GM12878 (cell line): ENCODE results near the gene AP1M1. TPM values are rescaled to one million over a fixed set of nuclear protein-coding genes. Genes with fewer than 3 reads are reported as not detected.

Source experiments
- ATAC-seq: fragments of 200-7000 bp; cut with Tn5 transposase; 3 replicates; pipeline ENCODE4 v1.9.1; 2020; ENCODE audit warnings: mild to moderate bottlenecking, moderate library complexity
- BruUV-seq: library from RNA; stranded (reverse); fragments of 400-500 nt; replicated peaks from 2 replicates; lab custom pipeline; 2021; lab: Mats Ljungman, UMichigan
- CTCF ChIA-PET: fragments of 300-600 bp; sonication (Branson Sonifier 250); formaldehyde crosslinking; extraction: SDS; loops from one replicate; lab custom pipeline; 2021; ENCODE audit warnings: inconsistent platforms; lab: Yijun Ruan, JAX
- POLR2A ChIA-PET: fragments of 350-600 bp; formaldehyde crosslinking; extraction: SDS; loops from one replicate; lab custom pipeline; 2021; ENCODE audit warnings: inconsistent platforms; lab: Charles Lee
- RAD21 ChIA-PET: fragments of 300-600 bp; sonication (Branson Sonifier 250); formaldehyde crosslinking; loops from one replicate; lab custom pipeline; 2023; ENCODE audit warnings: antibody characterized with exemption; ENCODE audit not compliant: unreplicated experiment; lab: Charles Lee
- SMC1A ChIA-PET: fragments of 300-600 bp; sonication (Branson Sonifier 250); formaldehyde crosslinking; loops from one replicate; lab custom pipeline; 2023; ENCODE audit not compliant: unreplicated experiment, uncharacterized antibody; lab: Charles Lee
- DNase-seq: peaks from one replicate; pipeline ENCODE4 v3.0.0-alpha.2; 2011; ENCODE audit warnings: low read depth, low spot score
- FAIRE-seq: peaks from 3 replicates; lab custom pipeline; 2011; peaks lifted over from hg19 to GRCh38; lab: Jason Lieb, UNC
- H2AFZ ChIP-seq: 2 replicates; pipeline ENCODE4 v1.6.0; 2011; ENCODE audit warnings: low read depth, low read length, control low read depth; ENCODE audit not compliant: control insufficient read depth
- H3K27ac ChIP-seq: 2 replicates; pipeline ENCODE4 v1.5.1; 2011; ENCODE audit warnings: control low read depth; ENCODE audit not compliant: control insufficient read depth, insufficient read depth
- H3K27me3 ChIP-seq, 2 experiments: replicated peaks in 1 of 2; 2 replicates each; pipeline versions ENCODE4 v1.6.0 to v1.6.1; 2011; ENCODE audit warnings: low read length in 1 of 2; ENCODE audit not compliant: control insufficient read depth in 2 of 2, insufficient read depth in 2 of 2
- H3K36me3 ChIP-seq, 2 experiments: 2 replicates each; pipeline ENCODE4 v1.5.1; 2011; ENCODE audit warnings: low read length in 1 of 2; ENCODE audit not compliant: control insufficient read depth in 2 of 2, insufficient read depth in 2 of 2
- H3K4me1 ChIP-seq: 2 replicates; pipeline ENCODE4 v1.6.1; 2011; ENCODE audit warnings: mild to moderate bottlenecking, low read length, moderate library complexity, mixed read lengths; ENCODE audit not compliant: control insufficient read depth, insufficient read depth
- H3K4me2 ChIP-seq: 2 replicates; pipeline ENCODE4 v1.6.0; 2011; ENCODE audit warnings: control low read depth; ENCODE audit not compliant: control insufficient read depth, insufficient read depth
- H3K4me3 ChIP-seq: fragments of 200-600 bp; sonication (generic); 2 replicates; pipeline ENCODE4 v1.5.1; 2016
- H3K79me2 ChIP-seq: 2 replicates; pipeline ENCODE4 v1.6.0; 2011; ENCODE audit warnings: low read length; ENCODE audit not compliant: control insufficient read depth, insufficient read depth
- H3K9ac ChIP-seq: 2 replicates; pipeline ENCODE4 v1.8.0; 2011; ENCODE audit warnings: low read length, control low read depth, mixed read lengths; ENCODE audit not compliant: control insufficient read depth, insufficient read depth
- H3K9me3 ChIP-seq: replicated peaks from 3 replicates; pipeline ENCODE4 v1.5.1; 2011; ENCODE audit warnings: mild to moderate bottlenecking, low read length; ENCODE audit not compliant: control insufficient read depth, insufficient read depth
- H4K20me1 ChIP-seq: 2 replicates; pipeline ENCODE4 v1.6.0; 2011; ENCODE audit not compliant: control insufficient read depth, insufficient read depth
- ATF2 ChIP-seq: IDR thresholded peaks from 2 replicates; pipeline ENCODE4 v1.6.1; 2012; ENCODE audit warnings: low read length, inconsistent platforms
- ATF3 ChIP-seq: IDR thresholded peaks from 2 replicates; pipeline ENCODE4 v1.6.1; 2011; ENCODE audit warnings: low read depth, mild to moderate bottlenecking, low read length, moderate library complexity, borderline replicate concordance; ENCODE audit errors: extremely low read depth
- CREM ChIP-seq: IDR thresholded peaks from 2 replicates; pipeline ENCODE4 v1.6.1; 2014; ENCODE audit warnings: antibody characterized with exemption, low read depth
- EGR1 ChIP-seq, 2 experiments: IDR thresholded peaks; 1 replicate in 1 of 2; 2 replicates in 1 of 2; pipeline ENCODE4 v1.6.1; 2011 to 2012; ENCODE audit warnings: low read depth in 2 of 2, low read length in 2 of 2, borderline replicate concordance in 1 of 2, mild to moderate bottlenecking in 1 of 2, moderate library complexity in 1 of 2
- ELK1 ChIP-seq: IDR thresholded peaks from 2 replicates; pipeline ENCODE4 v1.6.1; 2012; ENCODE audit warnings: low read depth, low read length, improper control_type of control experiment
- EP300 ChIP-seq, 2 experiments: fragments of 150-350 bp in 1 of 2; IDR thresholded peaks; 2 replicates each; pipeline ENCODE4 v1.6.1; 2011 to 2012; ENCODE audit warnings: low read depth in 2 of 2, low read length in 2 of 2, borderline replicate concordance in 1 of 2, improper control_type of control experiment in 1 of 2, inconsistent platforms in 1 of 2; ENCODE audit not compliant: control insufficient read depth in 1 of 2
- ESRRA ChIP-seq: IDR thresholded peaks from 2 replicates; pipeline ENCODE4 v1.6.1; 2012; ENCODE audit warnings: mild to moderate bottlenecking, low read length, improper control_type of control experiment
- EZH2 ChIP-seq: IDR thresholded peaks from 2 replicates; pipeline ENCODE4 v1.6.1; 2012; ENCODE audit warnings: low read depth, mild to moderate bottlenecking, control low read depth, inconsistent platforms, low read length, borderline replicate concordance; ENCODE audit not compliant: control insufficient read depth
- GABPA ChIP-seq: IDR thresholded peaks from 2 replicates; pipeline ENCODE4 v1.6.1; 2014; ENCODE audit warnings: antibody characterized with exemption, low read depth, mild to moderate bottlenecking, inconsistent platforms
- HDAC6 ChIP-seq: fragments of 200-600 bp; sonication (generic); IDR thresholded peaks from one replicate; pipeline ENCODE4 v1.8.0; 2017; ENCODE audit warnings: antibody characterized with exemption; ENCODE audit not compliant: unreplicated experiment
- NFIC ChIP-seq: IDR thresholded peaks from 2 replicates; pipeline ENCODE4 v1.6.1; 2012; ENCODE audit warnings: low read depth, mild to moderate bottlenecking, inconsistent platforms, low read length, moderate library complexity
- RCOR1 ChIP-seq: conservative IDR thresholded peaks from 2 replicates; pipeline ENCODE4 v1.6.1; 2012; ENCODE audit warnings: low read depth, low read length, improper control_type of control experiment
- RELA ChIP-seq: fragments of 450-650 bp; IDR thresholded peaks from 2 replicates; pipeline ENCODE4 v1.8.0; 2014; ENCODE audit warnings: borderline replicate concordance; ENCODE audit not compliant: partially characterized antibody
- SRF ChIP-seq, 2 experiments: IDR thresholded peaks; 2 replicates each; pipeline ENCODE4 v1.6.1; 2011; ENCODE audit warnings: low read depth in 2 of 2, low read length in 2 of 2, mild to moderate bottlenecking in 1 of 2, moderate library complexity in 1 of 2
- SUPT20H ChIP-seq: IDR thresholded peaks from 2 replicates; pipeline ENCODE4 v1.6.1; 2011; ENCODE audit warnings: low read depth, mild to moderate bottlenecking, low read length, moderate library complexity, borderline replicate concordance; ENCODE audit not compliant: control insufficient read depth
- TARDBP ChIP-seq: IDR thresholded peaks from 2 replicates; pipeline ENCODE4 v1.6.1; 2016; ENCODE audit warnings: borderline replicate concordance
- ZNF622 ChIP-seq: fragments of 450-650 bp; IDR thresholded peaks from 2 replicates; pipeline ENCODE4 v1.6.1; 2017; ENCODE audit warnings: mild to moderate bottlenecking, inconsistent platforms
- ZZZ3 ChIP-seq: IDR thresholded peaks from 2 replicates; pipeline ENCODE4 v1.6.1; 2011; ENCODE audit warnings: low read depth; ENCODE audit not compliant: control insufficient read depth, insufficient read length
- WGBS: methylation state at CpG from one replicate; pipeline ENCODE4 v1.1.6; 2016; ENCODE audit warnings: low lambda C conversion rate; ENCODE audit not compliant: insufficient replicate concordance, insufficient coverage; ENCODE audit errors: missing lambda C conversion rate; 5-methylcytosine and 5-hydroxymethylcytosine counted together
- in situ Hi-C: fragments of 300-500 bp; cut with MboI; formaldehyde crosslinking; loops from 9 replicates; pipeline ENCODE4 v1.14.3; 2018; ENCODE audit warnings: mixed read lengths
- intact Hi-C: fragments of 100-400 bp; cut with micrococcal nuclease; formaldehyde crosslinking; loops from one replicate; pipeline ENCODE4 v1.14.2; 2022; ENCODE audit not compliant: unreplicated experiment
- polyA plus RNA-seq, 11 experiments: library from polyadenylated mRNA; depleted of rRNA in 4 of 11; unstranded in 6 of 11; stranded (reverse) in 5 of 11; fragments of >200 nt; fragmentation: Nextera tagmentation in 4 of 11; fragmentation: Illumina TruSeq in 1 of 11; extraction: Ambion mirVana in 4 of 11; extraction: Trizol in 1 of 11; gene quantifications; 1 replicate in 1 of 11; 2 replicates in 10 of 11; pipeline versions ENCODE4 v1.2.1 to v1.2.3, GENCODE V29; 2011 to 2016; ENCODE audit warnings: inconsistent platforms in 2 of 11, missing spikeins in 2 of 11, low read depth in 1 of 11
- total RNA-seq, 4 experiments: library from RNA; depleted of rRNA in 3 of 4; stranded (reverse); fragments of >200 nt in 3 of 4; fragmentation: Illumina TruSeq in 1 of 4; extraction: Trizol in 1 of 4; gene quantifications; 2 replicates each; pipeline versions ENCODE4 v1.2.1 to v1.2.3, GENCODE V29; 2013 to 2021

Gene AP1M1
- total and polyA plus RNA-seq, 10 of the 15 experiments (the other 5 are each of a cell fraction or from before 2014, with no cell fraction given): 1.0 to 116 (median 44.7) TPM

GRCh38 chr19:16260812-16261161 is 63.1 kb downstream of the AP1M1 start:
- in situ Hi-C loops: no loop called here
- no peak for FAIRE-seq
- Histone ChIP-seq H3K4me3 (no peak overlapping the region), H3K4me1 (peaks cover 47% of the 10 kb centered on the region), H2AFZ (no peak overlapping the region), H3K79me2 (no peaks in the 10 kb centered on the region), H3K36me3 (no peaks in the 10 kb centered on the region), H4K20me1 (no peaks in the 10 kb centered on the region), H3K4me2 (no peak overlapping the region), H3K9me3 (no peaks in the 10 kb centered on the region; the same call in 2 of the 3 replicates), H3K9ac (no peak overlapping the region), H3K27ac (no peak overlapping the region), H3K27me3 (peaks cover 0 to 2% of the 10 kb centered on the region in 2 experiments; a peak in 3 of 4 replicates)
- DNase-seq: no peak
- TF ChIP-seq TARDBP (no peak), EGR1 (IDR thresholded peaks at IDR 0.05; ENCODE audit: borderline replicate concordance in 1 of 2, low read depth in 2 of 2, low read length in 2 of 2) (no peak), GABPA (no peak), RELA (no peak), ESRRA (no peak), ZZZ3 (no peak), HDAC6 (no peak), EP300 (IDR thresholded peaks at IDR 0.05; ENCODE audit: borderline replicate concordance in 1 of 2, control insufficient read depth in 1 of 2, low read depth in 2 of 2, low read length in 2 of 2) (no peak), SRF (IDR thresholded peaks at IDR 0.05; ENCODE audit: low read depth in 2 of 2, low read length in 2 of 2) (no peak), ATF2 (no peak), EZH2 (no peak), SUPT20H (no peak), CREM (no peak), RCOR1 (no peak), ATF3 (no peak), ZNF622 (no peak), ELK1 (no peak), NFIC (no peak)
- WGBS: 92% methylated on average over 4 of the region's 4 CpGs
- intact Hi-C loops: no loop called here
- BruUV-seq: no TSS peak
- POLR2A ChIA-PET: no interaction called here
- RAD21 ChIA-PET: interaction anchor here (0.6 kb wide), 1 partner anchor 13 kb away, joined by 3 read pairs; no protein-coding TSS in a partner anchor
- CTCF ChIA-PET: interaction anchor here (1.6 kb wide), 1 partner anchor 122 kb away, joined by 4 read pairs; no protein-coding TSS in a partner anchor
- SMC1A ChIA-PET: interaction anchor here (1.0 to 2.4 kb wide), 3 partner anchors 23 to 122 kb away, joined by 3 to 6 read pairs (median 3); no protein-coding TSS in a partner anchor
- no peak for ATAC-seq
